ENCODE data around the gene EFCAB6.
A peak's percentile ranks its signal among the peaks of the same experiment; 100 is the strongest.

Gene EFCAB6

GRCh38 chr22:43853328-43853931 is 41.3 kb upstream of the EFCAB6 start:
- TF ChIP-seq JUND (IDR thresholded peaks at IDR 0.05; ENCODE audit: low read depth): no peak
- in situ Hi-C loops (cut with HindIII; ENCODE audit: low pct_unique_long_range_greater_than_20kb, low sequenced_read_pairs): no loop called here
- peak in 1 of 2 experiments; percentile 30 for DNase-seq (ENCODE audit: low read depth in 1 of 2, low spot score in 1 of 2)

- in situ Hi-C loops (cut with HindIII; ENCODE audit: low pct_unique_long_range_greater_than_20kb, low sequenced_read_pairs): no loop called here
- DNase-seq (ENCODE audit: low read depth in 1 of 2, low spot score in 1 of 2): no peak
- no peak for TF ChIP-seq JUND (IDR thresholded peaks at IDR 0.05; ENCODE audit: low read depth)
These were observed 40.6 kb upstream of the EFCAB6 start for GRCh38 chr22:43852573-43853327.

DNA sequence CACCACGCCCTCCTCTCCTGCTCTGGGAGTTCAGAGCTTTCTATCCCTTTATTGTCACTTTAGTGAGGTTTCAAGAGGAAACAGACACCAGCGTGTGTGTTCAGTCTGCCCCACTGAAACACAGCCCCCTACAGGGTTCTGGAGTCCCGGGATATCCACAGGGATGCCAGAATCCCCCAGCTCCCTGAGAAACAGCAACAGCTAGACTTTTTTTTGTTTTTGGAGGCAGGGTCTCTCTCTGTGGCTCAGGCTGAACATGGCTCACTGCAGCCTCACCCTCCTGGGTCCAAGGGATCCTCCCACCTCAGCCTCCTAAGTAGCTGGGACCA is 39.8 kb upstream of the EFCAB6 start:
- in situ Hi-C loops (cut with HindIII; ENCODE audit: low pct_unique_long_range_greater_than_20kb, low sequenced_read_pairs): no loop called here
- no peak for DNase-seq (ENCODE audit: low read depth in 1 of 2, low spot score in 1 of 2)
- TF ChIP-seq JUND (IDR thresholded peaks at IDR 0.05; ENCODE audit: low read depth): no peak

DNA sequence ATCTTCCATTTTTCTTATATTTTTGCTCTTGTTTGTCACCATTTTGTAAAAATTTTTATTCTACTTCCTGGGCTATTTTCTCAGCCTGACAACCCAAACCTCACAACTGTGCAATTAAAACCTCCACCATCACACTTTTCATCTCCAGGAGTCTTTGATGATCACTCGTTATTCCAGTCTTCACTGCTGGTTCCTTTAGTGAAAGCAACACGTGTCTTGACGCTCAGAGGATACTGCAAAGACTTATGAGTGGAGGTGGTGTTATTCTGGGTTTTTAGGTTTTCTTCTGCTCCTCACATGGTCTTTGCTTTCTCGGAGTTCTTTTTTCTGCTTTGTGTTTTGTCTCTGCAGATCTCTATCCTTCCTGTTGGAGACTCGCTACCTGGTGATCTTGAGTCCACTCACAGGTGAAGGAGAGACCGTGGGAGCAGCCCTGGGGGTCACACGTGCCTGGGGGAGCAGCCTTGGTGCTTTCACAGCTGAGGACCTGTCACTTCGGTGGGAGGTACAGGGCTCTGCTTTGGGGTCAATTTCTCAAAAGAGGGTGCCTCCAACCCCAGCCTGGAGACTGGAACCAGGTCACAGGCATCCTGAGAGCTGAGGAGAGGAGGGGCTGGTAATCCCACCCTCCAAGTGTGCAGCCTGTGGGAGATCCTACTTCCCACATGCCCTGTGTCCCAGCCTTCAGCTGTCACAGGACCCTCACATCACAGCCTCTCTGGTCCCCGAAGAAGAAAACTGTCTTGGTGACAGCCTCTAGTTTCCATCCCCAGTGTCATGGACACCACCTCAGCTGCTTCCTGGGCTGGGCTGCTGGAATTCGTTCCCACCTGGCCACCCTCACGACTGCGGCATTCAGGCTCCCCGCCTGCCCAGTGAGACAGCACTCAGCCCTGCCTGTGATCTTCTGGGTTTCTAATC is 39.2 kb upstream of the EFCAB6 start:
- TF ChIP-seq JUND (IDR thresholded peaks at IDR 0.05; ENCODE audit: low read depth): no peak
- DNase-seq (ENCODE audit: low read depth in 1 of 2, low spot score in 1 of 2): no peak
- in situ Hi-C loops (cut with HindIII; ENCODE audit: low pct_unique_long_range_greater_than_20kb, low sequenced_read_pairs): no loop called here

DNA sequence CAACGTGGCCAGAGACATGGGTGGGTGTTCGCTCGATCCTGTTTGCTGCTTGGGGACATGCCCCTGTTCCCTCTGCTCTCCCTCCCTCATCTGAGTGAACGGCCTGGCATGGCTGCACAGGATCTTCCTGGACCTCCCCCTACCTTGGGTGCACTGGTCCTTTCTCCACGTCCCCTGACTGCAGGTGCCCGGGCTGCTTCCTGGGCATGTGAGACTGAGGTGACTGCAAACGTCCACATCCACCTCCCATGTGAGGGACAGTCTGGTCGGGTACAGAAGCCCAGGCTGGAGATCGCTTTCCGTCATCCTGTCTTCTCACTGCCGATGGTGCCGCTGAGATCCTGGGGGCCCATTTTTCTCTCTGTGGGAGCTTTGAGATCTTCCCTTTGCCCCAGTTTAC is 38.4 kb upstream of the EFCAB6 start:
- DNase-seq (ENCODE audit: low read depth in 1 of 2, low spot score in 1 of 2): no peak
- in situ Hi-C loops (cut with HindIII; ENCODE audit: low pct_unique_long_range_greater_than_20kb, low sequenced_read_pairs): no loop called here
- no peak for TF ChIP-seq JUND (IDR thresholded peaks at IDR 0.05; ENCODE audit: low read depth)

DNA sequence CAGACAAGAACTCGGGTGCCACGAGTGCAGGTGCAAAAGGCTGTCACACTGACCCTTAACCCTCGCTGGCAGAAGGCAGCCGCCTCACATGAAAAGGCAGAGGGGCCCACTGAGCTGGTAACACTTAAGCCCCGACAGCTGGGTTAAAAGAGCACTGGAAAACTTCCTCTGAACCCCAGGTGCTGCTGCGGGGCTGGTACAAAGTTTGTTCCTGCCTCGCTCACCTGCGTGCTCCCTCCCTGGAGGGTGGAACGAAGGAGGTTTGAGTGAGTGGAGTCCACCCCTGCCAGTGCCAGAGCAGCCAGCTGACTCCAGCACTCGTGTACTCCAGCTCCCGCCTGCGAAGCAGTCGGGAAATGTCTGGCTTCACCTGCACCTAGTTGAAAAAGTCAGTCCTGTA is 37.6 kb upstream of the EFCAB6 start:
- no peak for TF ChIP-seq JUND (IDR thresholded peaks at IDR 0.05; ENCODE audit: low read depth)
- in situ Hi-C loops (cut with HindIII; ENCODE audit: low pct_unique_long_range_greater_than_20kb, low sequenced_read_pairs): no loop called here
- no peak for DNase-seq (ENCODE audit: low read depth in 1 of 2, low spot score in 1 of 2)

DNA sequence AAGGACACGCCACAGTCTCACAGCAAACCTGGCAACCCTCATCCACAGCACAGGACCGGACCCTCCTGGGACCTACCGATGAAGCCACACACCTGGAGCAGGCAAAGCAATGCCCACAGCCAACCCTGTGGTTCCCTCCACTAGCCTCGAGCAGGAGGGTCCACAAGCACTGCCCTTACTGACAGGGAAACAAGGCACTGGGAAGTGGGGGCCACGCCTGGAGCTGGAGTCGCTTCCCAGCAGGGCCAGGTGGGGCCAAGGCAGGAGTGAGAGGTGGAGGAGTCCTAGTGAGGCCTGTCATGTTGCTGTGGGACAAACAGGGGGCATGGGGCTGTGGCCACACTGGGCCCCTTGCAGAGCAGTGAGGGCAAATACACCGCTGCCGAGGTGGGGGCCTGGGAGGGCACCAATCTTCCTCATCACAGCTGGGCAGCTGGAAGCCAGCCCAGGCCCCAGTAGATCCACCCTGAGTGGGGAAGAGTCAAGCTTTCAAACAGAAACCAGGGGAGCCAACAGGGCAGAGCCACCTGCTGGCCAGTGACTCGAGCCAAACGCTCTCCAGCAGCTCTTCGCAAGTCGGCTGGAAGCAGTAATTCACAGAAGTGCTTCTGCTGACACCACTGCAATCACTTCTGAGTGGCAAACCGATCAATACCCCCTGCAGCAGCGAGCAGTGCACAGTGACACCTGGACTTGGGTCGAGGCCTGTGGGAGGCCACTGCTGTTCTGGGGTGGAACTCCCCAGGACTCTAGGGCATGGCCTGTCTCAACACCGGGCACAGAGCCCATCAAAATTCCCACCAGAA is 36.5 kb upstream of the EFCAB6 start:
- no peak for TF ChIP-seq JUND (IDR thresholded peaks at IDR 0.05; ENCODE audit: low read depth)
- peak; percentile 57 to 58 for DNase-seq (ENCODE audit: low read depth in 1 of 2, low spot score in 1 of 2)
- in situ Hi-C loops (cut with HindIII; ENCODE audit: low pct_unique_long_range_greater_than_20kb, low sequenced_read_pairs): no loop called here

DNA sequence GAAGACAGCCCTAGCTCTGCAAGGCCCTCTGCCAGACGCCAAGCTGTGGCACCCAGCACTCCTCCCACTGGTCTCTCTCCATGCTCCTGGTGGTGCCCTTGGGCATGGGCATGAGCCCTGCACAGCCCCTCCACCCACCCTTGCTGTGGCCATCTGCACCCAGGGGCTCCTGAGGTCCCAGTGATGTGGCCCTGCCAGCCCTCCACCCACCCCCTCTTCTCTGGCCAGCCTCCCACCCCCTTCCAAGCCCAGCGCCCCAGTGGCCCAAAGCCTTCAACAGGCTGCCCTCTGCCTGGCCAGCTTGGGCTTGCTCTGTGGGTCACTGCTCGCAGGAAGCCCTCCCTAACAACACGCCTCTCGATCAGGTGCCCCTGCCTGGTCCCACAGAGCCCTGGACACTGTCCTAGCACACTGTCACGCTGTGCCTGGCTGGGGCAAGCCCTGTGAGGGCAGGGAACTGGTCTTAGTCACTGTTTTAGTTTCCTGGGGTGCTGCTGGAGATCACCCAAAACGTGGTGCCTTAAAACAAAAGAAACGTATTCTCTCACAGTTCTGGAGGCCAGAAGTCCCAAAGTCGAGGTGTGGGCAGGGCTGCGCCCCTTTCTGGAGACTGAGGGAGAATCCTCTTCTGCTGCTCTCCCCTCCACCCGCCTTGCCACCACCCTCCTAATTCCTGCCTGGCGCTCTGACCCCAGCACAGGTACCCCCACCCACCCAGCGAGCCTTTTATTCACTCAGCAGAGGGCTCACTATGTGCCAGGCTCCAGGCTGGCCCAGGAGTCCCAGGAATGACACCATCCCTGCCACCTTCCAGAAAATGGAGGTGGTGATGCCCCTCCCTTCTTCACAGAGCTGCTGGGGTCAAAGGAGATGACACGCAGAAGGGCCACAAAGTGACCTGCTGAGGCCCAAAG is 35.5 kb upstream of the EFCAB6 start:
- in situ Hi-C loops (cut with HindIII; ENCODE audit: low pct_unique_long_range_greater_than_20kb, low sequenced_read_pairs): no loop called here
- TF ChIP-seq JUND (IDR thresholded peaks at IDR 0.05; ENCODE audit: low read depth): no peak
- DNase-seq (ENCODE audit: low read depth in 1 of 2, low spot score in 1 of 2): no peak

DNA sequence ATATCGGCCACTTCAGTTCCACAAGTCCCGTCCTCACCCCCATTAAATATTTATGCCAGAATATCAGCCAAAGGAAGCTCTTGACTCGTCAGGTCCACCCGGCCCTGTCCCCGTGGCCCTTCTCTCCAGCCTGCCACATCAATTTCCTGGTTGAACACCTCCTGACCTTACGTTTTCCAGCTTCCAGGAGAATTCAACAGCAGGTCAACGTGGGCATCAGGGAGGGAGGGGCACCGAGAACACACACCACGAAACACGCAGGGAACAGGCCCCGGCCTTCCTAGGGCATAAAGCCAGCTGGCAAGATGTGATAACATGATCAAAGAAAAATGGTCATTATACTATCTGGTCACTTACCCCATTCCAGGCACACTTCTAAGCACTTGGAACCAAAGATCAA is 34.9 kb upstream of the EFCAB6 start:
- in situ Hi-C loops (cut with HindIII; ENCODE audit: low pct_unique_long_range_greater_than_20kb, low sequenced_read_pairs): no loop called here
- no peak for TF ChIP-seq JUND (IDR thresholded peaks at IDR 0.05; ENCODE audit: low read depth)
- DNase-seq (ENCODE audit: low read depth in 1 of 2, low spot score in 1 of 2): no peak

DNA sequence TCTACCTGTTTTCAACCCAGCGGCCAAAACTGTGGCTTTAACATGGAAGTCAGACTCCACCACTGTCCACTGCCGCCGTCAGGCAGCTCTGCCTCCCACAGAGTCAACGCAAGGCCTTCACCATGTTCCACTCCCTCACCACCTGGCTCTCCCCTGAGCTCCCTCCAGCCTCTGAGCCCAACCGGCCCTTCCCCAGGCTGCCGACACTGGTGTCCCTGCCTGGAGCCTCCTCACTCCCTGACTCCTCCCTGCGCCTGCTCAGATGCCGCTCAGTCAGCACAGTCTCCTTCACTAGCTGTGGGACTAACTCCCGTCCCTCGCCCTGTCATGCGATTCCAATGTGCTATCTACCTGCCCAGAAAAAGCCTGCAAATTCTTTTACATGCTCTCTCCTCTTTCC is 33.9 kb upstream of the EFCAB6 start:
- in situ Hi-C loops (cut with HindIII; ENCODE audit: low pct_unique_long_range_greater_than_20kb, low sequenced_read_pairs): no loop called here
- no peak for TF ChIP-seq JUND (IDR thresholded peaks at IDR 0.05; ENCODE audit: low read depth)
- no peak for DNase-seq (ENCODE audit: low read depth in 1 of 2, low spot score in 1 of 2)

Measured in T47D (cell line).